HEK293 (cell line): Measurements from ENCODE around the gene TMSB15B.
"Not testable (repeated sequence)": the region's sequence is repeated elsewhere in the genome, so short reads cannot be mapped to it uniquely, and the experiment has no call there.

Experiments
- CTCF ChIA-PET: fragments of 350-600 bp; formaldehyde crosslinking; extraction: SDS; loops from one replicate; lab custom pipeline; 2021; ENCODE audit warnings: antibody characterized with exemption; lab: Yijun Ruan, JAX
- POLR2A ChIA-PET: fragments of 300-600 bp; formaldehyde crosslinking; extraction: SDS; loops from one replicate; lab custom pipeline; 2020; ENCODE audit warnings: antibody characterized with exemption, inconsistent platforms; lab: Yijun Ruan, JAX
- H3K27ac ChIP-seq: fragments of 200-500 bp; sonication (Bioruptor generic); 2 replicates; pipeline ENCODE4 v1.5.1; 2014; ENCODE audit warnings: low read depth, low read length, control low read depth, inconsistent platforms; ENCODE audit errors: extremely low read depth
- H3K36me3 ChIP-seq, 2 experiments: fragments of 200-500 bp in 1 of 2; sonication (Bioruptor generic) in 1 of 2; 1 replicate in 1 of 2; 2 replicates in 1 of 2; pipeline ENCODE4 v1.5.1; 2014 to 2017; ENCODE audit warnings: inconsistent platforms in 2 of 2, low read length in 2 of 2; ENCODE audit not compliant: control insufficient read depth in 2 of 2, insufficient read depth in 1 of 2
- H3K4me1 ChIP-seq: fragments of 200-500 bp; sonication (Bioruptor generic); 2 replicates; pipeline ENCODE4 v1.5.1; 2014; ENCODE audit warnings: mild to moderate bottlenecking, low read length, inconsistent platforms; ENCODE audit not compliant: control insufficient read depth, insufficient read depth
- H3K4me3 ChIP-seq: 2 replicates; pipeline ENCODE4 v1.5.1; 2011; ENCODE audit warnings: low read depth, mild to moderate bottlenecking, control low read depth, low read length, moderate library complexity
- H3K9me3 ChIP-seq: fragments of 200-500 bp; sonication (Bioruptor generic); 2 replicates; pipeline ENCODE4 v1.5.1; 2014; ENCODE audit warnings: low read depth, low read length, inconsistent platforms; ENCODE audit not compliant: control insufficient read depth, insufficient read depth
- BCL11B ChIP-seq: fragments of 450-650 bp; formaldehyde crosslinking; IDR thresholded peaks from 2 replicates; pipeline ENCODE4 v1.5.1; 2016; ENCODE audit warnings: low read depth, missing biosample characterization, missing genetic modification characterization
- GFI1B ChIP-seq: fragments of 450-650 bp; formaldehyde crosslinking; IDR thresholded peaks from 2 replicates; pipeline ENCODE4 v1.5.1; 2016; ENCODE audit warnings: missing biosample characterization, missing genetic modification characterization
- KLF8 ChIP-seq: fragments of 450-650 bp; formaldehyde crosslinking; IDR thresholded peaks from 2 replicates; pipeline ENCODE4 v1.5.1; 2016; ENCODE audit warnings: missing biosample characterization, missing genetic modification characterization
- MEIS1 ChIP-seq: sonication (generic); formaldehyde crosslinking; IDR thresholded peaks from 2 replicates; pipeline ENCODE4 v1.8.1; 2022; ENCODE audit warnings: missing genetic modification reagents, mild to moderate bottlenecking, borderline replicate concordance
- ZBTB1 ChIP-seq: fragments of 450-650 bp; formaldehyde crosslinking; IDR thresholded peaks from 2 replicates; pipeline ENCODE4 v1.5.1; 2016; ENCODE audit warnings: missing biosample characterization, missing genetic modification characterization
- ZFHX2 ChIP-seq: fragments of 450-650 bp; formaldehyde crosslinking; conservative IDR thresholded peaks from 2 replicates; pipeline ENCODE4 v1.5.1; 2016; ENCODE audit warnings: missing biosample characterization, missing genetic modification characterization
- ZFP3 ChIP-seq: fragments of 450-650 bp; formaldehyde crosslinking; IDR thresholded peaks from 2 replicates; pipeline ENCODE4 v1.5.1; 2016; ENCODE audit warnings: low read depth, missing biosample characterization, missing genetic modification characterization
- ZNF416 ChIP-seq: fragments of 450-650 bp; formaldehyde crosslinking; IDR thresholded peaks from 2 replicates; pipeline ENCODE4 v1.5.1; 2016; ENCODE audit warnings: missing biosample characterization, missing genetic modification characterization
- ZNF530 ChIP-seq: fragments of 450-650 bp; formaldehyde crosslinking; IDR thresholded peaks from 2 replicates; pipeline ENCODE4 v1.5.1; 2016; ENCODE audit warnings: low read depth, missing biosample characterization, missing genetic modification characterization
- ZNF548 ChIP-seq: fragments of 450-650 bp; formaldehyde crosslinking; IDR thresholded peaks from 2 replicates; pipeline ENCODE4 v1.5.1; 2016; ENCODE audit warnings: missing biosample characterization, missing genetic modification characterization
- ZNF555 ChIP-seq: fragments of 450-650 bp; formaldehyde crosslinking; conservative IDR thresholded peaks from 2 replicates; pipeline ENCODE4 v1.5.1; 2017; ENCODE audit warnings: missing biosample characterization, mild to moderate bottlenecking, missing genetic modification characterization, inconsistent platforms
- ZNF600 ChIP-seq: fragments of 450-650 bp; formaldehyde crosslinking; IDR thresholded peaks from 2 replicates; pipeline ENCODE4 v1.5.1; 2016; ENCODE audit warnings: missing biosample characterization, missing genetic modification characterization
- ZNF621 ChIP-seq: fragments of 450-650 bp; formaldehyde crosslinking; IDR thresholded peaks from 2 replicates; pipeline ENCODE4 v1.5.1; 2017; ENCODE audit warnings: missing biosample characterization, missing genetic modification characterization
- ZNF626 ChIP-seq: fragments of 450-650 bp; sonication (Bioruptor Pico); formaldehyde crosslinking; IDR thresholded peaks from 2 replicates; pipeline ENCODE4 v1.5.1; 2018; ENCODE audit warnings: missing biosample characterization, missing genetic modification characterization, inconsistent platforms
- ZNF658 ChIP-seq: fragments of 450-650 bp; formaldehyde crosslinking; IDR thresholded peaks from 2 replicates; pipeline ENCODE4; 2016; ENCODE audit warnings: missing biosample characterization, missing genetic modification characterization
- ZNF747 ChIP-seq: fragments of 450-650 bp; formaldehyde crosslinking; IDR thresholded peaks from 2 replicates; pipeline ENCODE4 v1.5.1; 2016; ENCODE audit warnings: missing biosample characterization, missing genetic modification characterization
- ZSCAN30 ChIP-seq: fragments of 450-650 bp; IDR thresholded peaks from 2 replicates; pipeline ENCODE4 v1.5.1; 2018; ENCODE audit warnings: missing biosample characterization, mild to moderate bottlenecking, missing genetic modification characterization, moderate library complexity
- TF ChIP-seq, protein P1 (sequence below): fragments of 450-650 bp; formaldehyde crosslinking; IDR thresholded peaks from 2 replicates; pipeline ENCODE4 v1.5.1; 2016; ENCODE audit warnings: missing biosample characterization, missing genetic modification characterization
- TF ChIP-seq, protein P2 (sequence below): fragments of 450-650 bp; formaldehyde crosslinking; IDR thresholded peaks from 2 replicates; pipeline ENCODE4 v1.5.1; 2016; ENCODE audit warnings: missing biosample characterization, missing genetic modification characterization
- TF ChIP-seq, protein P3 (sequence below): fragments of 450-650 bp; formaldehyde crosslinking; IDR thresholded peaks from 2 replicates; pipeline ENCODE4 v1.5.1; 2016; ENCODE audit warnings: missing biosample characterization, missing genetic modification characterization

The TMSB15B gene

DNA sequence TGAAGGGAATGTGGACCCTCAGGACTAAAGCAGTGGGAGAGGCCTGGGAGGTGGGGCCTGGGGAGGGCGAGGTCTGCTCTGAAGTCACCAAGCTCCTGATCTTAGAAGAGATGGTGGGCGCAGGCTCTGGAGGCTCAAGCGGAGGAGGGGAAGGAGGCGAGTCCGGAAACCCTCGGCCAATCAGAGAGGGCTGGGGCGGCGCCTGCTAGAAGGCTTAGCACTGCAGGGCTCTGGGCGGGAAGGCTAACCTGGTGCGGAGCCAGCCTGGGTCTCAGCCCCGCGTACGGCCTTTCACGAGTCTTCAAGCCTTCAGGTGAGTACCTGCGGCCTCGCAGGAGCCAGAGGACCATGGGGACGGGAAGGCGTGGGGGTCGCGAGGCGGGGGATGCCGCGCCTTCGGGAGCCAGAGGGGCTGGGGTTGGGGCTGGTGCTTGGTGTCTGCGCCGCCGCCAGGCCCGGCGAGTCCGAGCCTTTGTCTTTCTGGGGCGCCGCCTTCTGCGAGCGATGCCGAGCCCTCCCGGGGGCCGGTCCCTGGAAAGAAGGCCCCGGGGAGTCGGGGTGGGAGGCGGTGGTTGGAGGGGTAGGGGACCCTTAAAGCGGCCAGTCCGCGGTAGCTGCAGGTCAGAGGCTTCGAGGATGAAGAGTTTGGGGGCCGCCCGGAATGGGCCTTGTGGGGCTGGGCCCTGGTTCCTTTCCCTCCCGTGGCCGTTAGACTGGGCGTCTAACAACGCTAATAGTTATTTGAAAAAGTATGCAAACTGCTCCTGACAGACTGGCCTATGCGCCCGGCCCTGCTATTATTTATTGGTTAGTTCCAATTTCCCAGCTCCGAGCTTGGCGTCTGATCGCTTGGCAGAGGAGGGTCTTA lies at the start of gene TMSB15B:
TSS of gene TMSB15B (plus strand) at position 217 of the 868 bp plus-strand sequence.
- POLR2A ChIA-PET, H3K9me3 ChIP-seq, H3K36me3 ChIP-seq, CTCF ChIA-PET, H3K4me3 ChIP-seq, H3K27ac ChIP-seq, H3K4me1 ChIP-seq: not testable (repeated sequence)

DNA sequence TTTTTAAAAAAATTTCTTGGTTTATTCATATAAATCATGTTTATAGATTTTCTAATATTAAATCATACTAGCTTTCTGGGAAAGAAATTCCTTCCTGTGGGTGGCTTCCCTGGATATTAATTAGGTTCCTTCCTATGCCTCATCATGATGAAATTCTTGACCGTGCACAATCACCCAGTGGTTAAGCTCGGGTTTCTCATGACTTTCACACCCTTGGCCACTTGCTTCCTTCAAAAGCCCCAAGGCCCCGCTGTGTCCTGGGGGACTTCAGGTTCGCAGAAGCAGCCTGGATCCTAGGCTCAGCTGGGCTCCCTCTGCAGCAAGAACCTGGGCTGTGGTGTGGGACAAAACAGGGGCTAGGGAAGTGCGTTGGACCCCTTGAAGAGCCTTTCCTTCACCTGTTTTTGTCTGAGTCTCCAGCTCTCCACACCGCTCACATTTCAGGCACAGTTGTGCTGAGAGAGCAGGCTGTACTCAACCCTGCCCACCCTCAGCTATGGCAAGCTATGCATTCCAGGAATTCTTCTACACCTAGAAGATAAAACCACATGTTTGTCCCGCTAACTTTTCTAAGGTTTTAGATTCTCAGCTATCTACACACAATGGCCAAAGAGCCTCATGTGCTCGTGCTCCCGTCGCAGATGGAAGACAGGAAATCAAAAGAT lies 48.9 kb upstream of the TMSB15B start:
- H3K36me3 ChIP-seq: no peaks in the 10 kb centered on the region
- CTCF ChIA-PET: interaction anchor here (0.8 to 1.4 kb wide), 3 partner anchors 27 to 81 kb away, joined by 3 to 7 read pairs (median 6); partner anchors contain the start of gene RAB9B
- H3K27ac ChIP-seq: no peak overlapping the region
- TF ChIP-seq ZFHX2 (tag by site-specific recombination) (no peak), ZNF530 (tag by site-specific recombination) (no peak), ZNF658 (tag by site-specific recombination) (no peak), ZNF555 (no peak), ZNF416 (tag by site-specific recombination) (no peak), MEIS1 (CRISPR knock-in tag) (no peak), ZNF626 (tag by site-specific recombination) (no peak), GFI1B (tag by site-specific recombination) (no peak), KLF8 (no peak), ZFP3 (no peak), ZNF600 (tag by site-specific recombination) (no peak), ZBTB1 (tag by site-specific recombination) (no peak), ZNF621 (tag by site-specific recombination) (no peak), BCL11B (tag by site-specific recombination) (no peak), ZSCAN30 (tag by site-specific recombination) (no peak), ZNF747 (no peak)
- H3K4me3 ChIP-seq: no peak overlapping the region
- H3K4me1 ChIP-seq: no peaks in the 10 kb centered on the region
- POLR2A ChIA-PET: no interaction called here
- H3K9me3 ChIP-seq: no peaks in the 10 kb centered on the region; the same call in 1 of the 2 replicates

DNA sequence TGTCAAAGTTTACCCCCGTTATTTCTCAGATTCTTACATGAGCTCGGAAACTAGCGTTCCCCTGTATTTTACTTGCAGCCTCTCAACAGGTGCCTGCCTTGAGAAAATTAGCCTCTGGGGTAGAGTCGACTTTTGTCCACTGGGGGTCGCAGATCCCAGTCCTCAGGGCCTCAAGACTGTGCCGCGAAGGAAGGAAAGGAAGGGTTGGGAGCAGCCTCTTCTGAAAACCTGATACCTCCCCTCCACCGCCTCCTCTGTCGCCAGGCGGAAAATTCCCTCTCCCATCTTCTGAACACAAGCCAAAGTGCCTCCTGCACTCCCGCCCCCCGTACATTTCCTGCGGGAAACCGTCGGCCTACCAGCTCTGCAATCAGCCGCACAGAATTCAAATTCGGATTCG lies 44.4 kb upstream of the TMSB15B start:
- Histone ChIP-seq H3K27ac (peak overlapping the region; percentile 32; the same call in 1 of the 2 replicates), H3K4me1 (no peaks in the 10 kb centered on the region), H3K36me3 (no peaks in the 10 kb centered on the region), H3K9me3 (no peaks in the 10 kb centered on the region), H3K4me3 (peak overlapping the region; percentile 46)
- ChIA-PET POLR2A (interaction anchor here (0.6 to 0.7 kb wide), 2 partner anchors 23 to 57 kb away, joined by 3 read pairs; no protein-coding TSS in a partner anchor), CTCF (interaction anchor here (0.6 to 2.1 kb wide), 12 partner anchors 9 to 303 kb away, joined by 3 to 5 read pairs (median 4); partner anchors contain the start of gene MORF4L2)
- TF ChIP-seq, protein P1, sequence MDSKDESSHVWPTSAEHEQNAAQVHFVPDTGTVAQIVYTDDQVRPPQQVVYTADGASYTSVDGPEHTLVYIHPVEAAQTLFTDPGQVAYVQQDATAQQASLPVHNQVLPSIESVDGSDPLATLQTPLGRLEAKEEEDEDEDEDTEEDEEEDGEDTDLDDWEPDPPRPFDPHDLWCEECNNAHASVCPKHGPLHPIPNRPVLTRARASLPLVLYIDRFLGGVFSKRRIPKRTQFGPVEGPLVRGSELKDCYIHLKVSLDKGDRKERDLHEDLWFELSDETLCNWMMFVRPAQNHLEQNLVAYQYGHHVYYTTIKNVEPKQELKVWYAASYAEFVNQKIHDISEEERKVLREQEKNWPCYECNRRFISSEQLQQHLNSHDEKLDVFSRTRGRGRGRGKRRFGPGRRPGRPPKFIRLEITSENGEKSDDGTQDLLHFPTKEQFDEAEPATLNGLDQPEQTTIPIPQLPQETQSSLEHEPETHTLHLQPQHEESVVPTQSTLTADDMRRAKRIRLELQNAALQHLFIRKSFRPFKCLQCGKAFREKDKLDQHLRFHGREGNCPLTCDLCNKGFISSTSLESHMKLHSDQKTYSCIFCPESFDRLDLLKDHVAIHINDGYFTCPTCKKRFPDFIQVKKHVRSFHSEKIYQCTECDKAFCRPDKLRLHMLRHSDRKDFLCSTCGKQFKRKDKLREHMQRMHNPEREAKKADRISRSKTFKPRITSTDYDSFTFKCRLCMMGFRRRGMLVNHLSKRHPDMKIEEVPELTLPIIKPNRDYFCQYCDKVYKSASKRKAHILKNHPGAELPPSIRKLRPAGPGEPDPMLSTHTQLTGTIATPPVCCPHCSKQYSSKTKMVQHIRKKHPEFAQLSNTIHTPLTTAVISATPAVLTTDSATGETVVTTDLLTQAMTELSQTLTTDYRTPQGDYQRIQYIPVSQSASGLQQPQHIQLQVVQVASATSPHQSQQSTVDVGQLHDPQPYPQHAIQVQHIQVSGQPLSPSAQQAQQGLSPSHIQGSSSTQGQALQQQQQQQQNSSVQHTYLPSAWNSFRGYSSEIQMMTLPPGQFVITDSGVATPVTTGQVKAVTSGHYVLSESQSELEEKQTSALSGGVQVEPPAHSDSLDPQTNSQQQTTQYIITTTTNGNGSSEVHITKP (tag by site-specific recombination): 0 out of 2 replicates have a peak, but pooled peaks have one; percentile 21
- TF ChIP-seq, protein P2, sequence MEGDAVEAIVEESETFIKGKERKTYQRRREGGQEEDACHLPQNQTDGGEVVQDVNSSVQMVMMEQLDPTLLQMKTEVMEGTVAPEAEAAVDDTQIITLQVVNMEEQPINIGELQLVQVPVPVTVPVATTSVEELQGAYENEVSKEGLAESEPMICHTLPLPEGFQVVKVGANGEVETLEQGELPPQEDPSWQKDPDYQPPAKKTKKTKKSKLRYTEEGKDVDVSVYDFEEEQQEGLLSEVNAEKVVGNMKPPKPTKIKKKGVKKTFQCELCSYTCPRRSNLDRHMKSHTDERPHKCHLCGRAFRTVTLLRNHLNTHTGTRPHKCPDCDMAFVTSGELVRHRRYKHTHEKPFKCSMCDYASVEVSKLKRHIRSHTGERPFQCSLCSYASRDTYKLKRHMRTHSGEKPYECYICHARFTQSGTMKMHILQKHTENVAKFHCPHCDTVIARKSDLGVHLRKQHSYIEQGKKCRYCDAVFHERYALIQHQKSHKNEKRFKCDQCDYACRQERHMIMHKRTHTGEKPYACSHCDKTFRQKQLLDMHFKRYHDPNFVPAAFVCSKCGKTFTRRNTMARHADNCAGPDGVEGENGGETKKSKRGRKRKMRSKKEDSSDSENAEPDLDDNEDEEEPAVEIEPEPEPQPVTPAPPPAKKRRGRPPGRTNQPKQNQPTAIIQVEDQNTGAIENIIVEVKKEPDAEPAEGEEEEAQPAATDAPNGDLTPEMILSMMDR (tag by site-specific recombination): peak; percentile 57
- TF ChIP-seq, protein P3, sequence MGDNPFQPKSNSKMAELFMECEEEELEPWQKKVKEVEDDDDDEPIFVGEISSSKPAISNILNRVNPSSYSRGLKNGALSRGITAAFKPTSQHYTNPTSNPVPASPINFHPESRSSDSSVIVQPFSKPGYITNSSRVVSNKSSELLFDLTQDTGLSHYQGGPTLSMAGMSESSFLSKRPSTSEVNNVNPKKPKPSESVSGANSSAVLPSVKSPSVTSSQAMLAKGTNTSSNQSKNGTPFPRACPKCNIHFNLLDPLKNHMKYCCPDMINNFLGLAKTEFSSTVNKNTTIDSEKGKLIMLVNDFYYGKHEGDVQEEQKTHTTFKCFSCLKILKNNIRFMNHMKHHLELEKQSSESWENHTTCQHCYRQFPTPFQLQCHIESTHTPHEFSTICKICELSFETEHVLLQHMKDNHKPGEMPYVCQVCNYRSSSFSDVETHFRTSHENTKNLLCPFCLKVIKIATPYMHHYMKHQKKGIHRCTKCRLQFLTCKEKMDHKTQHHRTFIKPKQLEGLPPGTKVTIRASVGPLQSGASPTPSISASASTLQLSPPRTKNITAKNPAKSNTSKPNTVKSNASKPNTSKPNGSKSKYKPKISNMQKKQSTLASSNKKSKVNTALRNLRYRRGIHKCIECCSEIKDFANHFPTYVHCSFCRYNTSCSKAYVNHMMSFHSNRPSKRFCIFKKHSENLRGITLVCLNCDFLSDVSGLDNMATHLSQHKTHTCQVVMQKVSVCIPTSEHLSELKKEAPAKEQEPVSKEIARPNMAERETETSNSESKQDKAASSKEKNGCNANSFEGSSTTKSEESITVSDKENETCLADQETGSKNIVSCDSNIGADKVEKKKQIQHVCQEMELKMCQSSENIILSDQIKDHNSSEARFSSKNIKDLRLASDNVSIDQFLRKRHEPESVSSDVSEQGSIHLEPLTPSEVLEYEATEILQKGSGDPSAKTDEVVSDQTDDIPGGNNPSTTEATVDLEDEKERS: no peak
- TF ChIP-seq ZNF548: no peak
